ENCODE results near the gene TUBB3. TPM values are rescaled to one million over a fixed set of nuclear protein-coding genes. Genes with fewer than 3 reads are reported as not detected.

Gene TUBB3
- total RNA-seq, 1 experiment from 2014 or later = 164 TPM

DNA sequence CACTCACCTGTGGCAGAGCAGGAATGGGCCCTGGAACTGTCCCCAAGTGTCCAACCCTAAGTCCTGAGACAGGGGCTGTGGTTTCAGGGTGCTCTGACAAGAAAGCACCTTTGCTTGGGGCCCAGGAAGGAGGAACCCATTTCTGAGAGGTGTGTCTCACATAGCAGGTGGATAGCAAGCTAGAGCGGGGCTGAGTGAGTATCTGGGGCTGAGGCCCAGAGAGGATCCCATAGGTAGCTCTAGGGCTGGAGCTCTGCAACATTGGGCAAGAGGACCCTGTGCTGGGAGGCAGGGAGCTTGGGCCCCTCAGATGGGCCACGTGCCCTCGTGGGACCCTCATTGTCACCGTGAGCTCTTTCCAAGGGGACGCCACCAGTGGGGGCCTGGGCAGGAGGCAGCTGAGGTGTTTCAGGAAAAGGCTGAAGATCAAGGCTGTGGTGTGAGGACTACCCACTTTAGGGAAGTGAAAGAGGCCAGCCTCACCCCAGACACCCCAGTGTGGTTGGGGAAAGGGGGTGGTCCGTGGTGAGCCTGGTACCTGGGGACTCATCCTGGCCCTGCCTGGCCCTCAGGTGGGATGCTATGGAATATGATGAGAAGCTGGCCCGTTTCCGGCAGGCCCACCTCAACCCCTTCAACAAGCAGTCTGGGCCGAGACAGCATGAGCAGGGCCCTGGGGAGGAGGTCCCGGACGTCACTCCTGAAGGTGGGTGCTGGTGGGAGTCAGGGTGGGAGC is 30.7 kb downstream of the TUBB3 start:
- Histone ChIP-seq H2BK12ac (ENCODE audit: insufficient read length, low read depth, low read length) (no peak overlapping the region), H4K91ac (ENCODE audit: insufficient read length, low read depth, low read length) (no peak overlapping the region), H3K23me2 (ENCODE audit: insufficient read length, low read depth, low read length, poor library complexity, severe bottlenecking) (no peaks in the 10 kb centered on the region), H3K9me3 (ENCODE audit: control insufficient read depth, low read depth, low read length) (no peaks in the 10 kb centered on the region), H3K4ac (ENCODE audit: low read depth, low read length) (no peak overlapping the region), H2AK5ac (ENCODE audit: insufficient read length, low read length) (no peak overlapping the region), H4K5ac (ENCODE audit: insufficient read length, low read depth, low read length) (no peak overlapping the region), H3K18ac (ENCODE audit: insufficient read length, low read depth, low read length) (no peak overlapping the region), H2BK120ac (ENCODE audit: low read depth, low read length, poor library complexity, severe bottlenecking) (no peak overlapping the region), H4K8ac (replicated peaks; ENCODE audit: insufficient read length, low read depth, low read length) (no peak overlapping the region), H3K23ac (ENCODE audit: insufficient read length, low read depth, low read length) (no peak overlapping the region), H3T11ph (ENCODE audit: low read length) (no peak overlapping the region), H2BK20ac (ENCODE audit: low read depth, low read length, poor library complexity, severe bottlenecking) (no peak overlapping the region), H3K4me1 (ENCODE audit: insufficient read depth, low read length) (no peaks in the 10 kb centered on the region), H3K14ac (ENCODE audit: insufficient read depth, low read length) (no peak overlapping the region), H3K79me2 (ENCODE audit: insufficient read depth, low read length) (no peaks in the 10 kb centered on the region), H3K56ac (ENCODE audit: insufficient read length, low read depth, low read length) (no peak overlapping the region), H3K27me3 (ENCODE audit: insufficient read depth, low read length) (no peaks in the 10 kb centered on the region), H3K79me1 (ENCODE audit: insufficient read depth, low read depth, low read length, poor library complexity, severe bottlenecking) (no peaks in the 10 kb centered on the region), H2AFZ (ENCODE audit: low read length) (no peak overlapping the region), H3K27ac (ENCODE audit: insufficient read length, low read depth, low read length) (no peak overlapping the region), H2BK15ac (ENCODE audit: low read depth, low read length) (no peak overlapping the region), H3K4me2 (ENCODE audit: insufficient read depth, insufficient read length, low read length) (no peak overlapping the region), H3K9ac (ENCODE audit: extremely low read depth, insufficient read length, low read length) (no peak overlapping the region), H4K20me1 (ENCODE audit: control insufficient read depth, insufficient read depth, insufficient read length) (no peaks in the 10 kb centered on the region), H2BK5ac (ENCODE audit: insufficient read length, low read length) (no peak overlapping the region)
- H3K4me3 Mint-ChIP-seq = no peak overlapping the region
- peaks cover 11 to 13% of the 10 kb centered on the region in 2 experiments for H3K4me1 Mint-ChIP-seq
- H3K36me3 Mint-ChIP-seq (ENCODE audit: insufficient read depth in 1 of 3, low read depth in 3 of 3) = peaks cover 10 to 32% (median 20%) of the 10 kb centered on the region in 3 experiments
- no CpG with 5 or more reads among the region's 11 CpGs for WGBS (ENCODE audit: extremely low coverage, insufficient read length, low lambda C conversion rate)
- no peak overlapping the region for H3K27ac Mint-ChIP-seq
- no peak for DNase-seq
- peaks cover 8% of the 10 kb centered on the region for H3K27me3 Mint-ChIP-seq (ENCODE audit: low read depth)
- TF ChIP-seq, protein P1, sequence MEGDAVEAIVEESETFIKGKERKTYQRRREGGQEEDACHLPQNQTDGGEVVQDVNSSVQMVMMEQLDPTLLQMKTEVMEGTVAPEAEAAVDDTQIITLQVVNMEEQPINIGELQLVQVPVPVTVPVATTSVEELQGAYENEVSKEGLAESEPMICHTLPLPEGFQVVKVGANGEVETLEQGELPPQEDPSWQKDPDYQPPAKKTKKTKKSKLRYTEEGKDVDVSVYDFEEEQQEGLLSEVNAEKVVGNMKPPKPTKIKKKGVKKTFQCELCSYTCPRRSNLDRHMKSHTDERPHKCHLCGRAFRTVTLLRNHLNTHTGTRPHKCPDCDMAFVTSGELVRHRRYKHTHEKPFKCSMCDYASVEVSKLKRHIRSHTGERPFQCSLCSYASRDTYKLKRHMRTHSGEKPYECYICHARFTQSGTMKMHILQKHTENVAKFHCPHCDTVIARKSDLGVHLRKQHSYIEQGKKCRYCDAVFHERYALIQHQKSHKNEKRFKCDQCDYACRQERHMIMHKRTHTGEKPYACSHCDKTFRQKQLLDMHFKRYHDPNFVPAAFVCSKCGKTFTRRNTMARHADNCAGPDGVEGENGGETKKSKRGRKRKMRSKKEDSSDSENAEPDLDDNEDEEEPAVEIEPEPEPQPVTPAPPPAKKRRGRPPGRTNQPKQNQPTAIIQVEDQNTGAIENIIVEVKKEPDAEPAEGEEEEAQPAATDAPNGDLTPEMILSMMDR (conservative IDR thresholded peaks at IDR 0.05) = no peak
- H3K9me3 Mint-ChIP-seq = no peaks in the 10 kb centered on the region; a peak in 1 of 5 replicates
